ENCODE results near the gene WDR48. TPM values are rescaled to one million over a fixed set of nuclear protein-coding genes. Genes with fewer than 3 reads are reported as not detected.

The WDR48 gene
- total RNA-seq, 4 donors from 2014 or later, result 49.8 to 83.2 (median 69.3) TPM

DNA sequence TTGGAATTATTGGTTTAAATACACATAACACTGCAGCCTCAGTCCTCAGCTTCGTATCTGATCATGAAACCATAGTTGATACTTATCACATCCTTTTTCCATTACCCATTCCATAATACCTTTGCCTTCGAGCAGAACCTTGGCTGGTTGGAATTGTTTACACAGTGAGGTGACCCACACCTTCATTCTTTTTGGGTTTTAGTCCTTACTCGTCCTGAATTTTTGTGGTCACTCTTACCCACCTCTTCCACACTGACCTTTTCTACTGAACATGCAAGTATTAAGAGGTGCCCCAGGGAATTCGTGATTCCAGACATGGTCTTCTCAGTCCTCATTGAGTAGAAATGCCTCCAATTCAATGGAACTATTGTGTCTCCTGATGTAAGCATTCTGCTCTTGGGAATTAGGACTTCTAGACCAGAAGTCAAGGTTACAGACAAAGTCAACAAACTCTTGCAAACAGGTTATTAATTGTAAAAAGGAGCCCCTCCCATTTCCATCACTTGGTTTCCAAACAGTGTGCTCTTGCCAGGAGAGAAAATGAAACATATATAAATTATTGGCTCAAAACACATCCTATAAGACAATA lies 37.8 kb upstream of the WDR48 start:
- DNase-seq, result no peak
- Histone ChIP-seq H3K4me3 (replicated peaks in 1 of 3) (no peak overlapping the region), H3K36me3 (no peaks in the 10 kb centered on the region), H3K4me1 (no peaks in the 10 kb centered on the region), H3K9me3 (no peaks in the 10 kb centered on the region), H3K27me3 (no peaks in the 10 kb centered on the region), H3K27ac (no peak overlapping the region)
- intact Hi-C loops (cut with DNase I), result no loop called here
- TF ChIP-seq POLR2A (IDR thresholded peaks at IDR 0.05), result no peak
- TF ChIP-seq, protein P1, sequence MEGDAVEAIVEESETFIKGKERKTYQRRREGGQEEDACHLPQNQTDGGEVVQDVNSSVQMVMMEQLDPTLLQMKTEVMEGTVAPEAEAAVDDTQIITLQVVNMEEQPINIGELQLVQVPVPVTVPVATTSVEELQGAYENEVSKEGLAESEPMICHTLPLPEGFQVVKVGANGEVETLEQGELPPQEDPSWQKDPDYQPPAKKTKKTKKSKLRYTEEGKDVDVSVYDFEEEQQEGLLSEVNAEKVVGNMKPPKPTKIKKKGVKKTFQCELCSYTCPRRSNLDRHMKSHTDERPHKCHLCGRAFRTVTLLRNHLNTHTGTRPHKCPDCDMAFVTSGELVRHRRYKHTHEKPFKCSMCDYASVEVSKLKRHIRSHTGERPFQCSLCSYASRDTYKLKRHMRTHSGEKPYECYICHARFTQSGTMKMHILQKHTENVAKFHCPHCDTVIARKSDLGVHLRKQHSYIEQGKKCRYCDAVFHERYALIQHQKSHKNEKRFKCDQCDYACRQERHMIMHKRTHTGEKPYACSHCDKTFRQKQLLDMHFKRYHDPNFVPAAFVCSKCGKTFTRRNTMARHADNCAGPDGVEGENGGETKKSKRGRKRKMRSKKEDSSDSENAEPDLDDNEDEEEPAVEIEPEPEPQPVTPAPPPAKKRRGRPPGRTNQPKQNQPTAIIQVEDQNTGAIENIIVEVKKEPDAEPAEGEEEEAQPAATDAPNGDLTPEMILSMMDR (IDR thresholded peaks at IDR 0.05), result no peak
- WGBS, 2 donors, result 75 to 85% methylated on average over 4 of the region's 4 CpGs

DNA sequence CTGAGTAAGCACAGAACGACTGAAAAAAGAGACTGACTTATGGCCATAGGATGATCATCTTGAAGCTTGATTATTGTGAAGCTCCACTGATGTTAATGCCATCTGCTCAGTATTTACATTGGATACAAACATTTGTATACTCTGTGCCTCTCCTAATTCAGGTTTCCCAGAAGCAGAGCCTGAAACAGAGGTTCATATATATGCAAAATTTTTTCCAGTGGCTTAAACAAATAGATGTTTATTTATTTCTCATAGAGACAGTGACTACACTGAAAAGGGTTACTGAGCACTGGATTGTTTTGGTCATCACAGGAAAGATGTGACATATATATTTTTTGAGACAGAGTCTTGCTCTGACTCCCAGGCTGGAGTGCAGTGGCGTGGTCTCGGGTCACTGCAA lies 36.4 kb upstream of the WDR48 start:
- 81 to 85% methylated on average over 3 of the region's 3 CpGs for whole genome bisulfite sequencing, 2 donors
- Histone ChIP-seq H3K36me3 (no peaks in the 10 kb centered on the region), H3K27ac (no peak overlapping the region), H3K4me3 (replicated peaks in 1 of 3) (no peak overlapping the region), H3K27me3 (no peaks in the 10 kb centered on the region), H3K9me3 (no peaks in the 10 kb centered on the region), H3K4me1 (no peaks in the 10 kb centered on the region)
- DNase-seq, result no peak
- intact Hi-C loops (cut with DNase I), result no loop called here
- TF ChIP-seq, protein P1 (IDR thresholded peaks at IDR 0.05), result no peak
- TF ChIP-seq POLR2A (IDR thresholded peaks at IDR 0.05), result no peak

DNA sequence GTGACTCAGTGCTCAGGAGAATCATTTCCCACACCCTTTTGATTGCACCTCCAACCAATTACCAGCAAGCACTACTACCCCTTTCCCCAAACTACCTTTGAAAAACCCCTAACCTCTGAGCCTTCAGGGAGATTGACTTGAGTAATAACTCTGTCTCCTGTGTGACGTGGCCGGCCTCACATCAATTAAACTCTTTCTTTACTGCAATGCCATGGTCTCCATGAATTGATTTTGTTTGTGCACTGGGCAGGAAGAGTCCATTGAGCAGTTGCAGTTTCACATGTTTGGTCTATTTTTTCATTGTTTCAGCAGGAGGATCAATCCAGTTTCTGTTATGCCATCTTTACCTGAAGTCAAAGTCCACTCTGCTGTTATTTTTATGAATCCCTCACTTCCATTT lies 32.5 kb upstream of the WDR48 start:
- H3K27ac ChIP-seq, result no peak overlapping the region
- no peaks in the 10 kb centered on the region for H3K36me3 ChIP-seq
- intact Hi-C loops (cut with DNase I), result no loop called here
- no peaks in the 10 kb centered on the region for H3K27me3 ChIP-seq
- H3K4me3 ChIP-seq (replicated peaks in 1 of 3), result no peak overlapping the region
- no peak for TF ChIP-seq POLR2A (IDR thresholded peaks at IDR 0.05)
- TF ChIP-seq, protein P1 (IDR thresholded peaks at IDR 0.05), result no peak
- 85 to 93% methylated on average over 2 of the region's 2 CpGs for WGBS, 2 donors
- no peak for DNase-seq
- no peaks in the 10 kb centered on the region for H3K4me1 ChIP-seq
- H3K9me3 ChIP-seq, result no peaks in the 10 kb centered on the region

DNA sequence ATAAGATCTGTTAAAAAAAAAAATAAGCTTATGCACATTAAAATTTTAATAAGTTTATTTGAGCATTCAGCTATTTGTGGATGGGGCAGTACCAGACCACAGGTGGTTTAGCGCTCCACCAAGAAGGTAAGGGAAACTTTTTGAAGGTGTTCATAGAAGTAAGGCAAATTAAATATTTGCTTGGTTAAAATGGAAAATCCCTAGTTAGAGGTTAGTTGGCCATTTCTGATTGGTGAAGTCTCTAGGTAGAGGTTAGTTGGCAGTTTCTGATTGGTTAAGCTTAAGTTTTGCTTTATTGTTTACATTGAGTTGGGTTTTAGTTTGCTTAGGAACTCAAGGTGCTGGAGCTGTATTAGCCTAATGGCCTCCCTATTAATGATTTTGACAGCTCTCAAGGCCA lies 30.8 kb upstream of the WDR48 start:
- DNase-seq, result no peak
- 95 to 96% methylated on average over 1 of the region's 1 CpG for WGBS, 2 donors
- intact Hi-C loops (cut with DNase I), result no loop called here
- Histone ChIP-seq H3K4me3 (replicated peaks in 1 of 3) (no peak overlapping the region), H3K27ac (no peak overlapping the region), H3K27me3 (no peaks in the 10 kb centered on the region), H3K4me1 (no peaks in the 10 kb centered on the region), H3K36me3 (no peaks in the 10 kb centered on the region), H3K9me3 (no peaks in the 10 kb centered on the region)
- TF ChIP-seq POLR2A (IDR thresholded peaks at IDR 0.05), result no peak
- TF ChIP-seq, protein P1 (IDR thresholded peaks at IDR 0.05), result no peak

DNA sequence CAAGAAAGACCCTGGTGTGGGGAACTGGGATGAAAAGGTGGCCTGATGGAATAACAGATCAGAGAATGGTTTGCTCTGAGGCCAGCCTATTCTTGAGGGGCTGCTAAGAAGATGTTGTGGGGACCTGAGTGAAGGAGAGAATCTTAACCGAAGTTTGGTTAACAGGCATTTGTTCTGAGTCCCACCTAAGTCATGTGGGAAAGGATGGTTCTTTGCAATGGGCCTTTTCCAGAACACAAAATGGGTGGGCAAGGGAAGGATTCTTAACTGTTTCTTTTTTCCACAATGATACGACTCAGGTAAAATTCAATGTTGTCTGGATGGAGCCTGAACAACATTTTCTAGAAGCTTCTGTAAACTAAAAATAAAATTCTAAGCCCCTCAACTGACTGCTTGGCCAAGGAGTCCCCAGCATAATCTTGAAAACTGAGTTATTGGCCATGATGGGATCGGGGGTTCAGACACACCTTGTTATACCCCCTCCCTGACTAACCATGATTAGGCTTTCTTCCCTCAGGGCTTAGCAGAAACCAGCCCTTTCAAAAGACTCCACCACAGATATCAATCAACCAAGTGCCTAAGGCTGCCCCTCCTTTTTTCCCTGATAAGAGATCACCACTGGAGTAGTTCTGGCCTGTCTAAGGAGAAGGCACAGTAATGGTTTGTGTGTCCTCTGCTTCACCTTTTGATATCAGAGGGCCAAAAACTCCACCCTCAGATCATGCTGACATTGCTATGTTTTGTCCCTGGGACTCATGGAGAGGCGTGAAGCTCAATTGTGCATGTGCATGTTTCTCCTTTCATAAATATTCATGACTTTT lies 30.1 kb upstream of the WDR48 start:
- no peak for TF ChIP-seq POLR2A (IDR thresholded peaks at IDR 0.05)
- TF ChIP-seq, protein P1 (IDR thresholded peaks at IDR 0.05), result no peak
- H3K36me3 ChIP-seq, result no peaks in the 10 kb centered on the region
- WGBS, 2 donors, result 86 to 95% methylated on average over 4 of the region's 4 CpGs
- H3K4me3 ChIP-seq (replicated peaks in 1 of 3), result no peak overlapping the region
- H3K4me1 ChIP-seq, result no peaks in the 10 kb centered on the region
- H3K27ac ChIP-seq, result no peak overlapping the region
- no peaks in the 10 kb centered on the region for H3K27me3 ChIP-seq
- no peak for DNase-seq
- intact Hi-C loops (cut with DNase I), result no loop called here
- H3K9me3 ChIP-seq, result no peaks in the 10 kb centered on the region

Measured in thyroid gland (tissue), 4 donors.